ENCODE results near the gene GPAT2. TPM values are rescaled to one million over a fixed set of nuclear protein-coding genes. Genes with fewer than 3 reads are reported as not detected.
"Not testable (repeated sequence)": the region's sequence is repeated elsewhere in the genome, so short reads cannot be mapped to it uniquely, and the experiment has no call there.

The GPAT2 gene
- polyA plus RNA-seq, 1 donor: 1.7 TPM

DNA sequence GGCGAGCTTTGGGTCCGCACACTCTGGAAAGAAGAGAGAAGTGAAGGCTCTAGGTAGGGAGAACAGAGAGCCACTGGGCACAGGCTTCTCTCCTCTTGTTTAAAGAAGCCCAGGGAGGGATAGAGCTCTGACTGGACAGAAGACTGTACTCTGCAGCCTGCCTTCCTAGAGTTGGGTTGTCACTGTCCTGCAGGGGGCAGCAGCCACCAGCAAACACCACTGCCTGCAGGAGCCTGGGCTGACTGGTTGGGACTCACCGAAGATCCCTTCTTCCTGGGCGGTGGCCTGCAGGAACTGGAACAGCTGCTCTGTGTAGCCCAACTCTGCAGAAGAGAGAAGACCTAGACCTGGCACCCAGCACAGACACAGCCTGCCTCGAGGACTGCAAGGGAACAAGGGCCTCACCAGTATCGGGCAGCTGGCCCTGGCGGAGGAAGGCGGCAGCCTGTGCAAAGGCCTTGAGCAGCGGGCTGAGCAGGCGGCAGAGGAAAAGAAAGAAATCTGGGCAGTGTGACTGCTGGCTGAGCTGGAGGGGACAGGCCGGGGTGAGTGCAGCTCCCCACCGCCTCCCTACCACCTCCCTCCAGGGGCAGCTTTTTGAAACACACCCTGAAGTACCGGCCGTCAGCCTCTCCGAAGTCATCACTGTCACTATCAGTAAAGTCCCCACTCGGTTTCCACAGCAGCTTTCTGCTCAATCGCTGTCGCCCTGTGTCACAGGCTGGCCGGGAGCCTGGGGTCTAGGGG, 11.8 kb downstream of the GPAT2 start:
- DNase-seq: peak; percentile 55 to 64
- no CpG with 5 or more reads among the region's 19 CpGs for WGBS (ENCODE audit: insufficient coverage, low lambda C conversion rate)
- not testable (repeated sequence) for H3K27me3 ChIP-seq (ENCODE audit: control insufficient read depth, insufficient read depth, low read length)

DNA sequence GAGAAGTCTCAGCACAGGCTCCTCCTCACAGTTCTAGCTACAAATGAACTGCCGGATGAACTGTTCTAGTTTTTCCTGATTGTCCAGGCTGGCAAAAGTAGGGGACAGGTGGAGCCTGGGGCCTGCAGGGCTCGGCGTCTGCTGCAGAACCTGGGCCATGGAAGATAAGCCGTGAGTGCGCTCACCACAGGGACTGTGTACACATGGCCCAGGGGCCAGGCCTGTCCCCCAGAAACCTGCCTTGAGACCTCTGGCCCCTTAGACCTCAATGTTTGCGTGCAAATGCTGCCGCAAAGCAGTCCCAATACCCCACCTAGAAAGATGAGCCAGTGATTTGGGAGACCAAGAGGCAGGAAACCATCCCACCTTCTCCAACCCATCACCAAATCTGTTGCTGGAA, 12.6 kb downstream of the GPAT2 start:
- not testable (repeated sequence) for H3K4me3 ChIP-seq (ENCODE audit: low read length); H3K36me3 ChIP-seq (ENCODE audit: control insufficient read depth, insufficient read depth, low read length); H3K27me3 ChIP-seq (ENCODE audit: control insufficient read depth, insufficient read depth, low read length); H3K9me3 ChIP-seq (ENCODE audit: control insufficient read depth, low read depth, low read length); DNase-seq; H3K27ac ChIP-seq (ENCODE audit: low read length); H3K4me1 ChIP-seq (ENCODE audit: control insufficient read depth, insufficient read depth, low read length)
- WGBS (ENCODE audit: insufficient coverage, low lambda C conversion rate): no CpG with 5 or more reads among the region's 7 CpGs

More for the DNA sequence above, 11.8 kb downstream of the GPAT2 start:
- not testable (repeated sequence) for H3K4me3 ChIP-seq (ENCODE audit: low read length); H3K9me3 ChIP-seq (ENCODE audit: control insufficient read depth, low read depth, low read length); H3K27ac ChIP-seq (ENCODE audit: low read length); H3K4me1 ChIP-seq (ENCODE audit: control insufficient read depth, insufficient read depth, low read length); H3K36me3 ChIP-seq (ENCODE audit: control insufficient read depth, insufficient read depth, low read length)

- H3K4me3 ChIP-seq (ENCODE audit: low read length); H3K4me1 ChIP-seq (ENCODE audit: control insufficient read depth, insufficient read depth, low read length); H3K27me3 ChIP-seq (ENCODE audit: control insufficient read depth, insufficient read depth, low read length); H3K27ac ChIP-seq (ENCODE audit: low read length); DNase-seq; H3K9me3 ChIP-seq (ENCODE audit: control insufficient read depth, low read depth, low read length); H3K36me3 ChIP-seq (ENCODE audit: control insufficient read depth, insufficient read depth, low read length): not testable (repeated sequence)
- 100% methylated on average over 1 of the region's 4 CpGs for WGBS (ENCODE audit: insufficient coverage, low lambda C conversion rate)
Measured at GRCh38 chr2:96021142-96021541, 13.6 kb downstream of the GPAT2 start.

DNA sequence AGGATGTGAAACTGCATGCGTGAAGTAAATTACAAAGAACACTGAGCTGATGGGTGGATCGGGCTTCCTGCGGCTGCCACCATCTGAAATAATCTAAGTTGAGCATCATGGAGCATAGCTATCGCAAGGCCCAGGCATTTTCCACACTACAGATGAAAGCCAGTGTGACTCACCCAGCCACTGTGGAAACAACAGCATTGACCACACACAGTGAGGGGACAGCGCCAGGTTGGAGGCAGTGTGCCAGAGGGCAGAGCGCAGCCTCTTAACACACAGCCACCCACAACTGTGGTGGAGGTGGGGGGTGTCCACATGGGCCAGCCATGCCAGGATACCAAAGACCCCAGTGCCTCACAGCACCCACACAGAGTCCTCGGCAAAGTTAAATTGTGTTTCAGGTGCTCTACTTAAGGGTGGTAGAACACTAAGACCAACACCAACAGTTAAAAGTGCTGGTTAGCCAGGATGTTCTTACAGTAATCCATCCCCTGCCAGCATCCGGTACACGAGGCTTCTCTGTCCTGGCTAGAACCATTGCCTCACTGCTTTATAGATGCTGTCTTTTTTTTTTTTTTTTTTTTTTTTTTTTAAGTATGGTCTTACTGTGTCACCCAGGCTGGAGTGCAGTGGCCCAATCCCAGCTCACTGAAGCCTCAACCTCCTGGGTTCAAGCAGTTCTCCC, 14.7 kb downstream of the GPAT2 start:
- no CpG with 5 or more reads among the region's 9 CpGs for WGBS (ENCODE audit: insufficient coverage, low lambda C conversion rate)
- H3K4me1 ChIP-seq (ENCODE audit: control insufficient read depth, insufficient read depth, low read length); H3K27ac ChIP-seq (ENCODE audit: low read length); H3K27me3 ChIP-seq (ENCODE audit: control insufficient read depth, insufficient read depth, low read length); H3K36me3 ChIP-seq (ENCODE audit: control insufficient read depth, insufficient read depth, low read length); H3K4me3 ChIP-seq (ENCODE audit: low read length); DNase-seq; H3K9me3 ChIP-seq (ENCODE audit: control insufficient read depth, low read depth, low read length): not testable (repeated sequence)

DNA sequence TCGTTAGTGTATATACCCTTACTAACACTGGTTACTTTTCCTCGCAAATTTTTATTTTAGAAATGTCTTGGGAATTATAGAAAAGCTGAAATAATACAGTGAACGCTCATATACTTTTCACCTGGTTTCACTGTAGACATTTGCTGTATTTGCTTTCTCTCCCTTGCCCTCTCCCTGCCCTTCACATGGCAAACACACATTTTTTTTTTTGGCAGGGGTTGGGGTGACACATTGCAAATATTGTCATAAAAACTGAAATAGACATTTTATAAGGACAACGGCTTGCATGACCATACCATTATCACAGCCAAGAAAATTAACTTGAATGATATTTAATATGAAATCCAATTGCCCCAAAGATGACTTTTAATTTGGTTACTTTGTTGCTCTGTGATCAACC, 18.4 kb downstream of the GPAT2 start:
- H3K27me3 ChIP-seq (ENCODE audit: control insufficient read depth, insufficient read depth, low read length); H3K4me3 ChIP-seq (ENCODE audit: low read length); H3K36me3 ChIP-seq (ENCODE audit: control insufficient read depth, insufficient read depth, low read length); H3K4me1 ChIP-seq (ENCODE audit: control insufficient read depth, insufficient read depth, low read length); H3K27ac ChIP-seq (ENCODE audit: low read length); H3K9me3 ChIP-seq (ENCODE audit: control insufficient read depth, low read depth, low read length); DNase-seq: not testable (repeated sequence)
- no CpG with 5 or more reads among the region's 4 CpGs for WGBS (ENCODE audit: insufficient coverage, low lambda C conversion rate)

GRCh38 chr2:96012792-96013264, 21.9 kb downstream of the GPAT2 start:
- no CpG with 5 or more reads among the region's 1 CpG for WGBS (ENCODE audit: insufficient coverage, low lambda C conversion rate)
- DNase-seq; H3K36me3 ChIP-seq (ENCODE audit: control insufficient read depth, insufficient read depth, low read length); H3K27ac ChIP-seq (ENCODE audit: low read length); H3K4me1 ChIP-seq (ENCODE audit: control insufficient read depth, insufficient read depth, low read length); H3K27me3 ChIP-seq (ENCODE audit: control insufficient read depth, insufficient read depth, low read length); H3K9me3 ChIP-seq (ENCODE audit: control insufficient read depth, low read depth, low read length); H3K4me3 ChIP-seq (ENCODE audit: low read length): not testable (repeated sequence)

DNA sequence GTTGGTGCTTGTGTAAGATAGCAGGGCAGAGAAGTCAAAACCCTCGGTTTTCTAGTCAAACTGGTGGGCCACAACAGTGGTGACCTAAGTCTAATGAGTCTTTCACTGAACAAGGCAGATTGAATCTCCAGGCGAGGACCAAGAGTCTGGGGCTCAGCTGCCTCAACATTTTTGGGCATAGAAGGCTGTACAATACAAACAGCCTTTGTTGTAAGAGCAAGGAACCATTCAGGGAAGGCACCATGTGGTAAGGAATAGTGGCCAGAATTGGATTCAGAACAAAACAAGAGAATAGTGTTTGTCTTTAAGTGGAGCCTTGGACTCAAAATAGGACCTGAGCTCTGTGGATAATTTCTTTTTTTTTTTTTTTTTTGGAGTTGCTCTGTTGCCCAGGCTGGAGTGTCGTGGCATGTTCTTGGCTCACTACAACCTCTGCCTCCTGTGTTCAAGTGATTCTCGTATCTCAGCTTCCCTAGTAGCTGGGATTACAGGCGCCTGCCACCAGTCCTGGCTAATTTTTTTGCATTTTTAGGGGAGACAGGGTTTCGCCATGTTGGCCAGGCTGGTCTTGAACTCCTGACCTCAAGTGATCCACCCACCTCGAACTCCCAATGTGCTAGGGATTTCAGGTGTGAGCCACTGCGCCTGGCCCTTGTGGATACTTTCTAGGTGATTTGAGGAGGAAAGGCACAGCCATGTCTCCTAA, 22.5 kb downstream of the GPAT2 start:
- not testable (repeated sequence) for H3K36me3 ChIP-seq (ENCODE audit: control insufficient read depth, insufficient read depth, low read length); H3K4me3 ChIP-seq (ENCODE audit: low read length); H3K4me1 ChIP-seq (ENCODE audit: control insufficient read depth, insufficient read depth, low read length); H3K27me3 ChIP-seq (ENCODE audit: control insufficient read depth, insufficient read depth, low read length); H3K27ac ChIP-seq (ENCODE audit: low read length); DNase-seq; H3K9me3 ChIP-seq (ENCODE audit: control insufficient read depth, low read depth, low read length)
- WGBS (ENCODE audit: insufficient coverage, low lambda C conversion rate): no CpG with 5 or more reads among the region's 8 CpGs

GRCh38 chr2:96011129-96011455, 23.6 kb downstream of the GPAT2 start:
- H3K9me3 ChIP-seq (ENCODE audit: control insufficient read depth, low read depth, low read length); H3K27me3 ChIP-seq (ENCODE audit: control insufficient read depth, insufficient read depth, low read length); H3K27ac ChIP-seq (ENCODE audit: low read length); H3K36me3 ChIP-seq (ENCODE audit: control insufficient read depth, insufficient read depth, low read length); H3K4me3 ChIP-seq (ENCODE audit: low read length); H3K4me1 ChIP-seq (ENCODE audit: control insufficient read depth, insufficient read depth, low read length): not testable (repeated sequence)
- DNase-seq: peak; percentile 45 to 69
- WGBS (ENCODE audit: insufficient coverage, low lambda C conversion rate): no CpG with 5 or more reads among the region's 4 CpGs

DNA sequence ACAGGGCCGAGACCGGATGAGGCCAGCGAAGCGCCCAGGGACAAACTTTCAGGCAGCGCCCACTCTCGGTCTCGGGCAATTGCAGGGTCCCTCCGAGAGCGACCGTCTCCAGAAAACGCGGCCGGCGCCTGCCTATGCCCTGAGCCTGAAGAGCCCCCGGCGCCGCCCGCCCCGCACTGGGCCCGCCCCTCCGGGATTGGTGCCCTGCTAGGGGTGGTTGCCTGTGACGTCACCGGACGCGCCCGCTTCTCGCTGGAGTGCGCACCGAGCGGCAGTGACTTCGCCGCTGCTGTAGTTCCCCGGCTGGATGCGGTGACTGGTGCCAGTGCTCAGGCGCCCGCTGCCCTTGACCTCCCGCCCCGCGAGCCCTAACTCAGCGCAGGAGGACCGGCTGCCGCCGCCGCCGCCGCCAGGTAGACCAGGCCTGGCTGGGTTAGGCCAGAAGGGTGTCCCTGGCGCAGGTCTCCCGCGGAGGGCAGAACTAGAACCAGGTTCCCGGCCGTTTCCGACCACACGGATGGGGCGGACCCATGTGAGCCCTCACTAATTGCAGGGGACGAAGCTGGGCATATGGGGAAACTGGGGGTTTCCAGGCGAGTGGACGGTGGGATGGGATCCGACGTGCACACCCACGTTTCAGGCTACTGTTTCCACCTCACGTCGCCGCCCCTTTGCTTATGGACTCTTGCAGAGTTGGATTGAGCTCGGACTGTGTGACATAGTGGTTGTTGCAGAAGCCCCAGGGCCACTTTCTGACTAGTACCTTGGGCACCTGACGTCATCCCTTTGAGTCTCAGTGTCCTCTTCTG, 24.2 kb downstream of the GPAT2 start:
- not testable (repeated sequence) for H3K27me3 ChIP-seq (ENCODE audit: control insufficient read depth, insufficient read depth, low read length); H3K36me3 ChIP-seq (ENCODE audit: control insufficient read depth, insufficient read depth, low read length); H3K9me3 ChIP-seq (ENCODE audit: control insufficient read depth, low read depth, low read length); H3K4me1 ChIP-seq (ENCODE audit: control insufficient read depth, insufficient read depth, low read length)
- WGBS (ENCODE audit: insufficient coverage, low lambda C conversion rate): no CpG with 5 or more reads among the region's 65 CpGs
- Histone ChIP-seq H3K4me3 (ENCODE audit: low read length) (peak overlapping the region; percentile 46), H3K27ac (ENCODE audit: low read length) (peak overlapping the region; percentile 42)
- peak; percentile 88 to 92 for DNase-seq

GRCh38 chr2:96009833-96010232, 24.9 kb downstream of the GPAT2 start:
- Histone ChIP-seq H3K4me3 (ENCODE audit: low read length) (peak overlapping the region; percentile 46), H3K27ac (ENCODE audit: low read length) (peak overlapping the region; percentile 42)
- DNase-seq: peak; percentile 53 to 64
- not testable (repeated sequence) for H3K36me3 ChIP-seq (ENCODE audit: control insufficient read depth, insufficient read depth, low read length); H3K4me1 ChIP-seq (ENCODE audit: control insufficient read depth, insufficient read depth, low read length); H3K27me3 ChIP-seq (ENCODE audit: control insufficient read depth, insufficient read depth, low read length); H3K9me3 ChIP-seq (ENCODE audit: control insufficient read depth, low read depth, low read length)
- WGBS (ENCODE audit: insufficient coverage, low lambda C conversion rate): no CpG with 5 or more reads among the region's 10 CpGs

All from large intestine (tissue), 3 donors.